ENCODE results near the gene CAP1. TPM values are rescaled to one million over a fixed set of nuclear protein-coding genes. Genes with fewer than 3 reads are reported as not detected.

The CAP1 gene
- total RNA-seq, 1 donor from 2014 or later = 365 TPM

GRCh38 chr1:40057310-40058030 is 16.9 kb downstream of the CAP1 start:
- TF ChIP-seq CTCF (IDR thresholded peaks at IDR 0.05) = no peak
- Histone ChIP-seq H3K4me3 (no peak overlapping the region), H3K27ac (peak overlapping the region; percentile 77), H3K36me3 (peaks cover 36% of the 10 kb centered on the region), H3K27me3 (ENCODE audit: low read depth) (no peaks in the 10 kb centered on the region), H3K9me3 (no peaks in the 10 kb centered on the region), H3K4me1 (peaks cover 87% of the 10 kb centered on the region)
- intact Hi-C loops (cut with DNase I) = no loop called here
- ATAC-seq = no peak
- no peak for DNase-seq

GRCh38 chr1:40058097-40058452 is 17.5 kb downstream of the CAP1 start:
- intact Hi-C loops (cut with DNase I) = no loop called here
- peak overlapping the region; percentile 77 for H3K27ac ChIP-seq
- H3K4me1 ChIP-seq = peaks cover 87% of the 10 kb centered on the region

GRCh38 chr1:40058453-40059337 is 18.2 kb downstream of the CAP1 start:
- H3K4me1 ChIP-seq = peaks cover 86% of the 10 kb centered on the region

More at GRCh38 chr1:40058097-40058452, 17.5 kb downstream of the CAP1 start:
- no peak for ATAC-seq
- Histone ChIP-seq H3K27me3 (ENCODE audit: low read depth) (no peaks in the 10 kb centered on the region), H3K9me3 (no peaks in the 10 kb centered on the region), H3K36me3 (peaks cover 41% of the 10 kb centered on the region), H3K4me3 (no peak overlapping the region)
- no peak for DNase-seq
- TF ChIP-seq CTCF (IDR thresholded peaks at IDR 0.05) = no peak

GRCh38 chr1:40059338-40059959 is 18.9 kb downstream of the CAP1 start:
- peak overlapping the region; percentile 20 for H3K4me3 ChIP-seq
- peak overlapping the region; percentile 77 for H3K27ac ChIP-seq
- H3K4me1 ChIP-seq = peaks cover 83% of the 10 kb centered on the region

More at GRCh38 chr1:40058453-40059337, 18.2 kb downstream of the CAP1 start:
- H3K36me3 ChIP-seq = peaks cover 47% of the 10 kb centered on the region
- peak overlapping the region; percentile 77 for H3K27ac ChIP-seq
- no peaks in the 10 kb centered on the region for H3K9me3 ChIP-seq
- DNase-seq = no peak
- no peak for ATAC-seq
- H3K27me3 ChIP-seq (ENCODE audit: low read depth) = no peaks in the 10 kb centered on the region
- no peak for TF ChIP-seq CTCF (IDR thresholded peaks at IDR 0.05)
- intact Hi-C loops (cut with DNase I) = no loop called here
- peak overlapping the region; percentile 20 for H3K4me3 ChIP-seq

More at GRCh38 chr1:40059338-40059959, 18.9 kb downstream of the CAP1 start:
- DNase-seq (no peak), ATAC-seq (peak; percentile 71 to 85)
- no peak for TF ChIP-seq CTCF (IDR thresholded peaks at IDR 0.05)
- H3K9me3 ChIP-seq = no peaks in the 10 kb centered on the region
- intact Hi-C loops (cut with DNase I) = no loop called here
- H3K36me3 ChIP-seq = peaks cover 50% of the 10 kb centered on the region
- no peaks in the 10 kb centered on the region for H3K27me3 ChIP-seq (ENCODE audit: low read depth)
